Subcutaneous abdominal adipose tissue (tissue), 5 donors: ENCODE data around the gene CD48.

Experiments
- H3K27ac ChIP-seq: one replicate; pipeline ENCODE4 v1.7.0; 2013; ENCODE audit warnings: low read depth, mild to moderate bottlenecking, inconsistent platforms, low read length, moderate library complexity
- H3K27me3 ChIP-seq, 5 donors: one replicate each; pipeline ENCODE4 v1.7.0; 2013; ENCODE audit warnings: low read length in 5 of 5, inconsistent platforms in 1 of 5; ENCODE audit not compliant: control insufficient read depth in 5 of 5, insufficient read depth in 4 of 5
- H3K36me3 ChIP-seq, 5 donors: one replicate each; pipeline ENCODE4 v1.7.0; 2013; ENCODE audit warnings: low read length in 5 of 5; ENCODE audit not compliant: control insufficient read depth in 5 of 5, insufficient read depth in 5 of 5
- H3K4me1 ChIP-seq, 5 donors: one replicate each; pipeline ENCODE4 v1.7.0; 2013; ENCODE audit warnings: low read length in 5 of 5, mild to moderate bottlenecking in 3 of 5, moderate library complexity in 1 of 5; ENCODE audit not compliant: control insufficient read depth in 5 of 5, insufficient read depth in 5 of 5
- H3K4me3 ChIP-seq, 5 donors: one replicate each; pipeline ENCODE4 v1.7.0; 2013; ENCODE audit warnings: low read length in 5 of 5, low read depth in 1 of 5
- H3K9ac ChIP-seq, 5 donors: one replicate each; pipeline ENCODE4 v1.7.0; 2013; ENCODE audit warnings: low read length in 5 of 5, mild to moderate bottlenecking in 4 of 5, moderate library complexity in 3 of 5
- H3K9me3 ChIP-seq, 5 donors: one replicate each; pipeline ENCODE4 v1.7.0; 2013; ENCODE audit warnings: low read length in 5 of 5; ENCODE audit not compliant: control insufficient read depth in 5 of 5
- donor health status: healthy.
- donor health status: healthy.
- donor health status: healthy.
- donor health status: healthy.
- donor health status: healthy.

The CD48 gene

DNA sequence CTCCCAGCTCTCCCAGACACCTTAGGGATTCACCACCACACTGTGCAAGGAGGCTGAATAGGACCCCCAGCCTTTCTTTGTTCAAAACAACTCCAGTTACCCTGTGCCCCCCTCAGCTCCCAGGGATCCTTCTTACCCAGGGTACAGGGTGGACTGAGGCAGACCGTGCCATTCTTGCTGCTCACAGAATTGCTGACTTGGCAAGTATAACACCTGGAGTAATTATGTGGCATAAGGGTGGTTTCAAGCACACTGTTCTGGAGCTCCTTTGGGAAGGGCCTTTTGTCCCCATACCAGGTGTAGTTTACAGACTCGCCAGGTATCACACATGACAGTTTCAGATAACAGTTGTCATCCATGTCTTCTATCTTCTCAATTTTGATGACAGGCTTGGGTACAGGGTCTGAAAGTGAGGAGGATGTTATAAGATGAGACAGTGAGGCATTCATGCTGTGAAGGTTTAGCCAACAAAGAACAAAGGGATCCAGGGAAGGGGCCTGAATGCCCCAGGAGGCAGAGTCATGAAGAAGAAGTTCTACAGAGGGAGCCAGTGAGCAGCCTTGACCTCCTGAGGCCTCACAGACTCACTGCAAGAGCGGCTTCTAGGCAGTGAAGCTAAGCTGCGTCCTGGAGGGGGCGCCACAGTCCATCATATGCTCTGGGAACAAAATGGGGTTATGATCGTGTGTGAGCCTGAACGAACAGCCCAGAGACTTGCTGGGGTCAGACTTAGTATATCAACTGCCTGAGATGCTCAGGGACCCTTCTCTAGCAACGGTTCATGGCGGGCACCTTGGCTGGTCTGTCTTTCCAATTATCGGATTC lies 30.3 kb downstream of the CD48 start:
- Histone ChIP-seq H3K4me3 (no peak overlapping the region), H3K27me3 (peaks cover 0 to 5% (median 0%) of the 10 kb centered on the region in 5 donors), H3K9ac (no peak overlapping the region), H3K27ac (no peak overlapping the region), H3K36me3 (no peaks in the 10 kb centered on the region), H3K4me1 (no peaks in the 10 kb centered on the region), H3K9me3 (no peaks in the 10 kb centered on the region)

DNA sequence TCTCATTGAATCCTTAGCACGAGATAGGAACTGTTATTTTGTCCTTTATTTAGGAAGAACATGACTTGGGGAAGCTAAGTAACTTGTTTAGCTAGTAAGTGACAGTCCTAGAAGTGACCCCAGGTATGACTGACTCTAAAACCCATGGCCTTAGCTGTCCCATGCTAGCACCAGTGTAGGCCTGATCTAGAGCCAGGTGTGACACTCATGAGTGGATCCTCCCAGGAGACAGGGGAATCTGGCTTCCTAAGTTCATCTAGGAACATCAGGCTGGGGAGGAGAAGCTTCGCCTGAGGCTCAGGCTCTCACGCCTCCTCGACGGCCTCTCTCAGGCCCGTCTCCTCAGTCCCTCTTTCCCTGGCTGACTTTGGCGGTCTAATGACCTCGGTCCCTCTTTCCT lies 31.2 kb downstream of the CD48 start:
- H3K9me3 ChIP-seq: no peaks in the 10 kb centered on the region
- peaks cover 0 to 5% (median 0%) of the 10 kb centered on the region in 5 donors for H3K27me3 ChIP-seq
- no peak overlapping the region for H3K4me3 ChIP-seq
- H3K4me1 ChIP-seq: no peaks in the 10 kb centered on the region
- H3K27ac ChIP-seq: no peak overlapping the region
- H3K36me3 ChIP-seq: no peaks in the 10 kb centered on the region
- H3K9ac ChIP-seq: no peak overlapping the region

DNA sequence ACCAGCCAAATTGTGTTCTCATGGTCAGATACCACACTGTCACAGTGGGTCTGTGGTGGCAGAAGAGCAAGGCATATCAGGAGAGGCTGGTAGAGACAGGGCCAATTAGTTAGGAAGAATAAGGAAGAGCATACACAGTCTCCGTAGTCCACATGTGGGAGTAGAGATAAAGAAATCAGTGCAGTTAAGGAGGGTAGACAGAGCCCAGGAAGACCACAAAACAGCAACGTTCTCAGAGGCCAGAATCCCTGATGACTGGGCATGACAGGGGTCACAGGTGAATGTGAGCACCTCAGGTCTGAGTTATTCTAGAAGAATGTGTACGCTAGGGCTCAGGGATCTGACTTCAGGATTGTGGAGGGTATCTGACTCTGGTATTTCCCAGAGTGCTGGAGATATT lies 31.7 kb downstream of the CD48 start:
- Histone ChIP-seq H3K27ac (no peak overlapping the region), H3K4me1 (no peaks in the 10 kb centered on the region), H3K27me3 (peaks cover 0 to 5% (median 0%) of the 10 kb centered on the region in 5 donors), H3K36me3 (no peaks in the 10 kb centered on the region), H3K9me3 (no peaks in the 10 kb centered on the region), H3K9ac (no peak overlapping the region), H3K4me3 (no peak overlapping the region)

DNA sequence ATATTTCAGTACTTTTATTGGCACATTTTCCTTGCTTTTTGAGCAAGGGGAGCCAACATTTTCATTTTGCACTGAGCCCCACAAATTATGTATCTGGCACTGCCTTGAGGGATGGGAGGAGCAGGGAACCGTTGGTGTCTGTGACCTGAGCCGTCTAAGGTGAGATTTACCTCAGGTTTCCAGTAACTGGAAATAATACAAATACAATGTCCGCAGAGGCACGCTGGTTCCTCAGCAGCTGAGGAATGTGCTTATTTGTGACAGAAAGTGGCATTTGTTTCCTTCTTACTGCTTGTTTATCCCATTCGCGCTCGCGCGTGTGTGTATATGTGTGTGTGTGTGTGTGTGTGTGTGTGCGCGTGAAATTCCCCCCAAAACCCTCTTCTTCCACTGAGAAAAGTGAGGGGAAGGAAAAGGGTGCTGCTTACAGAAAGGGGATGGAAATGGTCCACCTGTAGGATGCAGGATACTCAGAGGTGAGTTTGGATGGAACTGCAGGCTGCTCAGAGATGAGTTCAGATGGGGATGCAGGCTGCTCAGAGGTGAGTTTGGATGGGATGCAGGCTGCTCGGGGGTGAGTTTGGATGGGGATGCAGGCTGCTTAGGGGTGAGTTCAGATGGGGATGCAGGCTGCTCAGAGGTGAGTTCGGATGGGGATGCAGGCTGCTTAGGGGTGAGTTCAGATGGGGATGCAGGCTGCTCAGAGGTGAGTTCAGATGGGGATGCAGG lies 34.6 kb downstream of the CD48 start:
- no peak overlapping the region for H3K27ac ChIP-seq
- H3K4me1 ChIP-seq: peaks cover 0 to 7% (median 0%) of the 10 kb centered on the region in 5 donors
- peaks cover 0 to 5% (median 0%) of the 10 kb centered on the region in 5 donors for H3K27me3 ChIP-seq
- H3K36me3 ChIP-seq: no peaks in the 10 kb centered on the region
- no peak overlapping the region for H3K9ac ChIP-seq
- no peaks in the 10 kb centered on the region for H3K9me3 ChIP-seq
- no peak overlapping the region for H3K4me3 ChIP-seq

DNA sequence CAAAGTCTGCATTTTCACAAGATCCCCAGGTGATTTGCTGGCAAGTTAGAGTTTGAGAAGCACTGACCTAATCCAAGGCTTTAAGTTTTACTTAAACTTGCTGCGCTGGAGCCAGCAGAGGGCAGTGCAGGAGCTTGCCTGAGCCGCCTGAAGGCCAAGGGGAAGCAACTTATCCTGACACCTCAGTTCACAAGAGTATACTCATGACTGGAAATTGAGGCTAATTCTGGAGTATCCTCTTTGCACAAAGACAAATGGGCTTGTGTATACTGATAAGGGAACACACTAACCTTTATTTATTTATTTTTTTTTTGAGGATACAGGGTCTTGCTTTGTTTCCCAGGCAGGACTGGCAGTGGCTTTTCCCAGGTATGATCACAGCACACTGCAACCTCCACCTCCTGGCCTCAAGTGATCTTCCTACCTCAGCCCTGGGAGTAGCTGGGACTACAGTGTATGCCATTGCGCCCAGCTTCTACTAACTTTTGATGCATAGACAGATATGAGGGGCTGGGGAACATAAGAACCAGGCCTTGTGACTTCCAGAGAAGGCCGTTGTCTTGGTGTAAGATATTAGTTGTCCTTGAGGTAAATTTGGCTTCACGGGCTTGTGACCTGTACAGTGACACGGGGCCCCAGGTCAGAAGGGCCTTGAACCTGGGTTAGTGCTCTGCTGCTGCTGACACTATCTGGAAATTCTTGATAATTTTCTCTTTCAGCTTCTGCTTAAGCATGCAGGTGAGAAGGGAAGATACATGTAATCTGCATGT lies 35.8 kb downstream of the CD48 start:
- Histone ChIP-seq H3K36me3 (no peaks in the 10 kb centered on the region), H3K27ac (no peak overlapping the region), H3K9ac (no peak overlapping the region), H3K27me3 (peaks cover 0 to 5% (median 0%) of the 10 kb centered on the region in 5 donors), H3K4me3 (no peak overlapping the region), H3K4me1 (peaks cover 0 to 7% (median 0%) of the 10 kb centered on the region in 5 donors), H3K9me3 (no peaks in the 10 kb centered on the region)

DNA sequence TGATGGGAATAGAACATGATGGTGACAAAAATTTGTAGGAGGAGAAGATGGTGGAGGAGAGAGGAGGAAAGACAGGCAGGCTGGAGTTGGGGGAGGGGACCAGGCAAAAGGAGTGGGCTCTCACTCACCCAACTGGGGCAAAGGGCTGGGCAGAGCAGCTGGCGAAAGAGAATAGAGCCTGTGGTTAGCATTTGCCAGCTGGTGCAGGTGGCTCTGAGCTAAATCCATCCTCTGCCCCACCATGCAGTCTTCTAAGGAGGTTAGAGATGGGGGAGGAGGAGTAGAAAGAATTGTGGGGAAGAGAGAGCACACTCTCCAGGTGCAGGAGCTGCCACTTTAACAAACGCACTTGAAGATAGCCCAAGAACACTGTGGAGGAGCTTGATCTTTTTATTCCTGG lies 37.2 kb downstream of the CD48 start:
- no peak overlapping the region for H3K4me3 ChIP-seq
- H3K4me1 ChIP-seq: peaks cover 0 to 7% (median 0%) of the 10 kb centered on the region in 5 donors
- no peak overlapping the region for H3K27ac ChIP-seq
- H3K27me3 ChIP-seq: peaks cover 0 to 5% (median 0%) of the 10 kb centered on the region in 5 donors
- H3K9me3 ChIP-seq: no peaks in the 10 kb centered on the region
- H3K36me3 ChIP-seq: no peaks in the 10 kb centered on the region
- H3K9ac ChIP-seq: no peak overlapping the region

DNA sequence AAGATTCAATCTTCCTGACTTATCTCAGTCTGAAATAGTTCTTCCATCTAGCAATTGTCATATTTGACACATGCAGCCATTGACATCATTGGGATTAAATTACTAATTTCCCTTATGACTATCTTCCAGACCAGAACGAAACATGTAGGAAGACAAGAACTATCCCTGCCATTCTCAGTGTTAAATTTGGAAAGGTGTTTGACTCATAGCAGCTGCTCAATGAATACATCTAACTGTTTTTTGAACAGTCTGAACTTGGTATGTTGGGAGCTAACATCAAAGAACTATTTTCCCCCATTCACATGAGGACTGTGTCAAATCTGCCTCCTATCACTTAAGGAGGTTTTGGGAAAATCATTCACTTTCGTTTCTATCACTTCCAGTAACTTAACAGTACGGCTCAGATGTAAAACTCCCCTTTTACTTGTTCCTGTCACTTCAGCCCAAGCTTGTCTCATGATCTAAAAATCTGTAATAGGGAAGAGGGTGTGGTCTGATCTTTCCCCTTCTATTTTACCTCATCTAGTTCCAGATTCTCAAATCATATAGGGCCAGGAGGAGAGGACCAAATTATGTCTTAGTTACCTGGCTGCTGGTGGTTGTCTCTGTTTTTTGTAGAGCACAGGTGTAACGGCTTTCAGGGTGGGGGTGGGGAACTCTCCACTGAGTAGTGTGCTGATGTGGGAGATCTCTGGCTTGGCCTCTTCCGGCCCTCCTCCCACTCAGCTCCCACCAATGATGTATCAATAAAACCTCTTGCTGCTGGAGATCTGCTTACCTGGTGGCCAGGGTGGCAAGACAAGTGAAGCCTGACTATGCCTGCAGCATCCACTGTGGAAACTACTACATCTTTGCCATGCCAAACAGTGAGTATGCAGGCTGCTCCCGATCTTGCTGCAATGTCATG lies 38.6 kb downstream of the CD48 start:
- H3K9ac ChIP-seq: no peak overlapping the region

DNA sequence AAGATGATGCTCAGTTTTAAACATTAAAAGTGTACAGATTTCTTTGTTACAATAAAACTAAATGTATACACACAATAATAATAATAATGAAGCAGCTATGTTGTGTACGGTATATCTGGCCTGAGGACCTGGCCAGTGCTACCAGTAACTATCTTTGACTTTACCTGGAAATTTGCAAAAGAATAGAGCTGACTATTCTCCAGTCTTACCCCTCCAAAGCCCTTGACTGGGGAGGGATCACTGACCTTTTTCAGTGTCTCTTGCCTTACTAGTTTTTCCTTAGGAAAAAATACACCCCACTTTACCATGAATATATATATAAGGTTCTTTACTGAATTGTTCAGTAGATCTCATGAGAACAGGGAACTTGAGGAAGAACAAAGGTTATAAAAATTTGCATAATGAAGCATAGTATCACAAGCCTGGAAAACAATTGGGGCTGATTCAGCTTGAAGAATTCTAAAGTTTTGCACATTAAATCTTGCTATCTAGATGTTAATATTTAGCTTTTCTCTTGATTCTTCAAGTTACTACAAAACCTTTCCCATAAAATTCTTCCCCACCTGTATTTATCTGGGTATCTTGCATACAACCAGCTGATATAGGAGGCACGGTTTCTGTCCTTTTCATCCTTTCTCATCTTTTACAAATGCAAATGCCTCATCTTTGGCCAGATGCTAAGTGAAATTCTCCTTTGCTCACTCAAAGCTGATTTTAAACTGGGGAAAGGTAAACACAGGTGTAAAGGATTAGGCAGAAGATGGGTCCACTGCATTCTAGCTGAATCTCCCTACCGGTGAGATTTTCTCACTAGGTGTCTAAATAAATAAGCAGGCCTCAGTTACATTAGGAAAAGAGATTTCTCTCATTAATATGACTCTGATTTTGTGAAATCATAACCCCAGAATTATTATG lies 39.8 kb downstream of the CD48 start:
- H3K9ac ChIP-seq: no peak overlapping the region
- no peaks in the 10 kb centered on the region for H3K36me3 ChIP-seq
- H3K4me1 ChIP-seq: peaks cover 0 to 7% (median 0%) of the 10 kb centered on the region in 5 donors
- H3K4me3 ChIP-seq: no peak overlapping the region
- H3K27ac ChIP-seq: no peak overlapping the region
- peaks cover 0 to 3% (median 0%) of the 10 kb centered on the region in 5 donors for H3K27me3 ChIP-seq
- peaks cover 0 to 5% (median 3%) of the 10 kb centered on the region in 5 donors for H3K9me3 ChIP-seq

More for the DNA sequence above, 38.6 kb downstream of the CD48 start:
- Histone ChIP-seq H3K27me3 (peaks cover 0 to 3% (median 0%) of the 10 kb centered on the region in 5 donors), H3K9me3 (peaks cover 0 to 5% (median 3%) of the 10 kb centered on the region in 5 donors), H3K27ac (no peak overlapping the region), H3K4me1 (peaks cover 0 to 7% (median 0%) of the 10 kb centered on the region in 5 donors), H3K36me3 (no peaks in the 10 kb centered on the region), H3K4me3 (no peak overlapping the region)
